Measurements from ENCODE around the gene TM9SF1.
A peak's percentile ranks its signal among the peaks of the same experiment; 100 is the strongest.

Gene TM9SF1

DNA sequence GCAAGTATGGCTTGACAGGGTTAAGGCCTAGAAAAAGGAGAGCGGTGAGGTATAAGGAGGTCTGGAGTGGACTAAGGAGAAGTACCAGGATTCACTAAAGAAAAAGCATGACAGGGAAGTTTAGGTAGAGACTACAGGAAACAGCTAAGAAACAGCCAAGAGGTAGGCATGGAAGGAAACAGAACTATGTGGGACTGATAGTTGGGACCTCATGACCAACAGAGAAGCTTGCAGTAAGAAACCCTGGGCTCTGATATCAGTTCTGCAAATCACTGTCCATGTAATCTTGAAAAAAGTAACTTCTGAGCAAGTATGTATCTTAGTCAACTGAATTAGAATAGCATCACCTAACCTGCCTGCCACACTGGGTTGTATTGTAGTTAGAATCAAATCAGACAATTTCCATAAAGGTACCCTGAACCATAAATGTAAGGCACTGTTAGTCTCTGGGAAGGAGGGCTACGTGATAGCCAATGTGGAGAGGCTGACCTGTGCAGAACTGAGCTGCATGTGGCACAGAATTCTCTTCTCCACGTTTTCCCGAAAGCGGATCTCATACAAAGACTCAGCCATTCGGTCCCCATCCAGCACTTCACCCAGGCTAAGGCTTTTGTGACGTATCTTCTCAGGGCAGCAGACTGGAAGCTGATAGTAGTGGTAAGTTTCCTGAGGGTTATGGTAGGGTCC is 912 bp downstream of the TM9SF1 start:
- TF ChIP-seq CTCF (IDR thresholded peaks at IDR 0.05) = no peak
- H3K9ac ChIP-seq = no peak overlapping the region
- H3K27ac ChIP-seq = peak overlapping the region; percentile 99
- no peaks in the 10 kb centered on the region for H3K36me3 ChIP-seq (ENCODE audit: control insufficient read depth, insufficient read depth, low read length)
- no peak overlapping the region for H2AFZ ChIP-seq
- H3K4me3 ChIP-seq (ENCODE audit: low read depth, low read length) = peak overlapping the region; percentile 100
- H3K27me3 ChIP-seq (ENCODE audit: control insufficient read depth, insufficient read depth, low read length) = no peaks in the 10 kb centered on the region
- peaks cover 9% of the 10 kb centered on the region for H3K4me1 ChIP-seq
- no peaks in the 10 kb centered on the region for H3K9me3 ChIP-seq (ENCODE audit: control insufficient read depth, low read length)
- peak overlapping the region; percentile 95 for H3K4me2 ChIP-seq (ENCODE audit: low read length)
- H3K79me2 ChIP-seq = peaks cover 20% of the 10 kb centered on the region

- no peak overlapping the region for H3K4me2 ChIP-seq (ENCODE audit: low read length)
- H3K27me3 ChIP-seq (ENCODE audit: control insufficient read depth, insufficient read depth, low read length) = no peaks in the 10 kb centered on the region
- no peak for TF ChIP-seq CTCF (IDR thresholded peaks at IDR 0.05)
- no peak overlapping the region for H2AFZ ChIP-seq
- H3K9ac ChIP-seq = no peak overlapping the region
- H3K4me3 ChIP-seq (ENCODE audit: low read depth, low read length) = no peak overlapping the region
- no peak overlapping the region for H3K27ac ChIP-seq
- no peaks in the 10 kb centered on the region for H3K9me3 ChIP-seq (ENCODE audit: control insufficient read depth, low read length)
- H3K4me1 ChIP-seq = peaks cover 12% of the 10 kb centered on the region
- peaks cover 13% of the 10 kb centered on the region for H3K79me2 ChIP-seq
- H3K36me3 ChIP-seq (ENCODE audit: control insufficient read depth, insufficient read depth, low read length) = no peaks in the 10 kb centered on the region
Measured at GRCh38 chr14:24192933-24193332, 2.3 kb downstream of the TM9SF1 start.

GRCh38 chr14:24190416-24190815 is 4.8 kb downstream of the TM9SF1 start:
- H3K4me1 ChIP-seq = peaks cover 17% of the 10 kb centered on the region
- no peaks in the 10 kb centered on the region for H3K9me3 ChIP-seq (ENCODE audit: control insufficient read depth, low read length)
- no peaks in the 10 kb centered on the region for H3K36me3 ChIP-seq (ENCODE audit: control insufficient read depth, insufficient read depth, low read length)
- H2AFZ ChIP-seq = no peak overlapping the region
- H3K27me3 ChIP-seq (ENCODE audit: control insufficient read depth, insufficient read depth, low read length) = no peaks in the 10 kb centered on the region
- TF ChIP-seq CTCF (IDR thresholded peaks at IDR 0.05) = no peak
- H3K4me3 ChIP-seq (ENCODE audit: low read depth, low read length) = no peak overlapping the region
- H3K79me2 ChIP-seq = peaks cover 4% of the 10 kb centered on the region
- H3K4me2 ChIP-seq (ENCODE audit: low read length) = no peak overlapping the region
- no peak overlapping the region for H3K9ac ChIP-seq
- no peak overlapping the region for H3K27ac ChIP-seq

DNA sequence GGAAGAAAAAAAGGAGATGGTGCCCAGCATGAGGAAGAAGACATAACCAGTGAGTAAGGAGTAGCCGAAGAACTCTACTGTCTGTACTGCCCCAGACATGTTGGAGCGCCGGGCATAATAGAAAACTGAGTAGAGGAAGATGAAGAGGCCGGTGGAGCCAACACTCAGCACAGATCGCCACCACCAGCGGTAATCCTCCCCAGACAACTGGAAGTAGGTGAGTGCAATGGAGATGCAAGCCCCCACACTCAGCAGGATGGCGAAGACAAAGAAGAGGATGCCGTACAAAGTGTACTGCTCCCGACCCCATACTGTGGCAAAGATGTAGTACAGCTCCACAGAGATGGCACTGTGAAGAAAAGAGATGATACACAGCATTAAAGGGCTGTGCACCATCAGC is 5.8 kb downstream of the TM9SF1 start:
- H3K9ac ChIP-seq = no peak overlapping the region

More for the DNA sequence above, 5.8 kb downstream of the TM9SF1 start:
- Histone ChIP-seq H3K9me3 (ENCODE audit: control insufficient read depth, low read length) (no peaks in the 10 kb centered on the region), H3K36me3 (ENCODE audit: control insufficient read depth, insufficient read depth, low read length) (no peaks in the 10 kb centered on the region), H3K27ac (peak overlapping the region; percentile 73), H3K27me3 (ENCODE audit: control insufficient read depth, insufficient read depth, low read length) (no peaks in the 10 kb centered on the region), H2AFZ (no peak overlapping the region), H3K4me2 (ENCODE audit: low read length) (no peak overlapping the region), H3K79me2 (no peaks in the 10 kb centered on the region), H3K4me1 (peaks cover 11% of the 10 kb centered on the region), H3K4me3 (ENCODE audit: low read depth, low read length) (peak overlapping the region; percentile 81)
- no peak for TF ChIP-seq CTCF (IDR thresholded peaks at IDR 0.05)
